SK-N-SH (cell line): ENCODE measurements around the gene IRX6.

Experiments used
- CTCF ChIP-seq: fragments of 200-600 bp; sonication (generic); IDR thresholded peaks from 2 replicates; pipeline ENCODE4 v1.6.1; 2017; ENCODE audit warnings: antibody characterized with exemption, mild to moderate bottlenecking, moderate library complexity
- EP300 ChIP-seq, 2 experiments: IDR thresholded peaks; 2 replicates each; pipeline versions ENCODE4 v1.4.0 to v1.6.1; 2012; ENCODE audit warnings: borderline replicate concordance in 1 of 2, low read depth in 1 of 2, low read length in 1 of 2
- EZH2phosphoT487 ChIP-seq: fragments of 200-600 bp; sonication (generic); IDR thresholded peaks from 2 replicates; pipeline ENCODE4 v1.6.1; 2017; ENCODE audit warnings: low read depth, mixed run types, mild to moderate bottlenecking, antibody characterized with exemption, moderate library complexity, borderline replicate concordance
- FOSL2 ChIP-seq: IDR thresholded peaks from 2 replicates; pipeline ENCODE4 v1.4.0; 2012; ENCODE audit warnings: low read depth, mild to moderate bottlenecking, moderate library complexity, borderline replicate concordance
- MXI1 ChIP-seq: IDR thresholded peaks from 2 replicates; pipeline ENCODE4 v1.6.1; 2012; ENCODE audit warnings: mild to moderate bottlenecking, low read depth, low read length, improper control_type of control experiment
- POLR2AphosphoS5 ChIP-seq: IDR thresholded peaks from 2 replicates; pipeline ENCODE4 v1.6.1; 2012; ENCODE audit warnings: low read depth, low read length
- RXRA ChIP-seq: IDR thresholded peaks from 2 replicates; pipeline ENCODE4 v1.4.0; 2012; ENCODE audit warnings: low read depth, mild to moderate bottlenecking, borderline replicate concordance
- TAF1 ChIP-seq: IDR thresholded peaks from 2 replicates; pipeline ENCODE4 v1.6.1; 2012; ENCODE audit warnings: low read depth, mild to moderate bottlenecking, low read length, moderate library complexity, borderline replicate concordance
- TCF12 ChIP-seq: IDR thresholded peaks from 2 replicates; pipeline ENCODE4 v1.4.0; 2012
- YY1 ChIP-seq: IDR thresholded peaks from 2 replicates; pipeline ENCODE4 v1.4.0; 2012; ENCODE audit warnings: low read depth, mild to moderate bottlenecking
- TF ChIP-seq, protein P1 (sequence below): fragments of 150-350 bp; IDR thresholded peaks from 2 replicates; pipeline ENCODE4 v1.6.1; 2017; ENCODE audit warnings: antibody characterized with exemption, low read length, low read depth, borderline replicate concordance

DNA sequence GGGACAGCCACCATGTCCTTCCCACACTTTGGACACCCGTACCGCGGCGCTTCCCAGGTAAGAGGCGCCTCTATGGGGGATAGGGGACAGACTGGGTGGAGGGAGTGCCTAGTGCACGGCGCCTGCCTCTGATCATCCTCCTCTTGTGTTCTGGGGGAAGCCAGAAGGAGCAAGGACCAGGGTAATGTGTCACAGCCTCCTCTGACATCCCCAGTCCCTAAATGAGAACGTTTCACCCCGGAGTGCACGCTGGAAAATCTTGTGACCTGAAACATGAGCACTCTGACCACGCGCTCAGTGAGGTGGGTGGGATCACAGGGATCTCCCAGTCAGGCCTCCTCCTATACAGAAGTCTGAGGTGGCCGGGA is 1.1 kb downstream of the IRX6 start:
- TF ChIP-seq TCF12 (no peak), CTCF (no peak), TAF1 (no peak), POLR2AphosphoS5 (no peak), RXRA (no peak), YY1 (no peak), MXI1 (no peak), FOSL2 (no peak), EP300 (IDR thresholded peaks at IDR 0.05; ENCODE audit: borderline replicate concordance in 1 of 2, low read depth in 1 of 2, low read length in 1 of 2) (no peak), EZH2phosphoT487 (no peak)
- TF ChIP-seq, protein P1, sequence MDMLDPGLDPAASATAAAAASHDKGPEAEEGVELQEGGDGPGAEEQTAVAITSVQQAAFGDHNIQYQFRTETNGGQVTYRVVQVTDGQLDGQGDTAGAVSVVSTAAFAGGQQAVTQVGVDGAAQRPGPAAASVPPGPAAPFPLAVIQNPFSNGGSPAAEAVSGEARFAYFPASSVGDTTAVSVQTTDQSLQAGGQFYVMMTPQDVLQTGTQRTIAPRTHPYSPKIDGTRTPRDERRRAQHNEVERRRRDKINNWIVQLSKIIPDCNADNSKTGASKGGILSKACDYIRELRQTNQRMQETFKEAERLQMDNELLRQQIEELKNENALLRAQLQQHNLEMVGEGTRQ, result no peak
